AG09319 (cell line): ENCODE data around the gene PCDH9.

ENCODE experiments used
- DNase-seq: peaks from one replicate; pipeline ENCODE4 v3.0.0-alpha.2; 2010; ENCODE audit warnings: low read depth; ENCODE audit errors: extremely low read depth
- CTCF ChIP-seq: IDR thresholded peaks from 2 replicates; pipeline ENCODE4 v1.5.1; 2011; ENCODE audit warnings: low read depth, mild to moderate bottlenecking, inconsistent platforms, low read length, moderate library complexity

The PCDH9 gene

GRCh38 chr13:66365101-66365500 is 865.0 kb downstream of the PCDH9 start:
- TF ChIP-seq CTCF, result no peak
- DNase-seq, result no peak

GRCh38 chr13:66364346-66364745 is 865.8 kb downstream of the PCDH9 start:
- DNase-seq, result no peak
- TF ChIP-seq CTCF, result no peak

- no peak for DNase-seq
- TF ChIP-seq CTCF, result no peak
Measured at GRCh38 chr13:66362485-66362884, 867.7 kb downstream of the PCDH9 start.

GRCh38 chr13:66359910-66360552 is 870.1 kb downstream of the PCDH9 start:
- DNase-seq, result no peak

GRCh38 chr13:66359393-66359792 is 870.7 kb downstream of the PCDH9 start:
- no peak for DNase-seq
- TF ChIP-seq CTCF, result no peak

More at GRCh38 chr13:66359910-66360552, 870.1 kb downstream of the PCDH9 start:
- TF ChIP-seq CTCF, result no peak

- TF ChIP-seq CTCF, result no peak
Measured at GRCh38 chr13:66358564-66358963, 871.6 kb downstream of the PCDH9 start.

GRCh38 chr13:66357463-66357862 is 872.7 kb downstream of the PCDH9 start:
- DNase-seq, result no peak
- TF ChIP-seq CTCF, result no peak

More at GRCh38 chr13:66358564-66358963, 871.6 kb downstream of the PCDH9 start:
- no peak for DNase-seq
